Sigmoid colon (tissue), 7 donors: ENCODE measurements around the gene KIF5A. TPM values are rescaled to one million over a fixed set of nuclear protein-coding genes. Genes with fewer than 3 reads are reported as not detected.
"Not testable (repeated sequence)": the region's sequence is repeated elsewhere in the genome, so short reads cannot be mapped to it uniquely, and the experiment has no call there.

Experiments used
- DNase-seq: peaks from one replicate; pipeline ENCODE4 v3.0.0-alpha.2; 2019
- H3K27ac ChIP-seq, 4 donors: fragments of 200-600 bp; sonication (generic); one replicate each; pipeline ENCODE4 v1.5.1; 2016 to 2019; ENCODE audit warnings: mild to moderate bottlenecking in 1 of 4
- H3K27me3 ChIP-seq, 3 donors: fragments of 200-600 bp; sonication (generic); one replicate each; pipeline ENCODE4 v1.5.1; 2019; ENCODE audit warnings: mild to moderate bottlenecking in 1 of 3
- H3K36me3 ChIP-seq, 4 donors: fragments of 200-600 bp; sonication (generic); one replicate each; pipeline ENCODE4 v1.5.1; 2016 to 2019
- H3K4me1 ChIP-seq, 4 donors: fragments of 200-600 bp; sonication (generic); one replicate each; pipeline ENCODE4 v1.5.1; 2017 to 2019
- H3K4me3 ChIP-seq, 4 donors: fragments of 200-600 bp; sonication (generic); one replicate each; pipeline ENCODE4 v1.5.1; 2017 to 2019; ENCODE audit warnings: mild to moderate bottlenecking in 2 of 4, moderate library complexity in 1 of 4
- H3K9me3 ChIP-seq, 4 donors: fragments of 200-600 bp in 3 of 4; sonication (generic) in 3 of 4; one replicate each; pipeline versions ENCODE4 v1.5.1 to v1.6.1; 2013 to 2019
- EP300 ChIP-seq, 4 donors: sonication (generic); formaldehyde crosslinking; IDR thresholded peaks; one replicate each; pipeline ENCODE4 v1.6.1; 2017; ENCODE audit warnings: antibody characterized with exemption in 4 of 4
- POLR2A ChIP-seq, 2 donors: fragments of 450-650 bp; IDR thresholded peaks; one replicate each; pipeline ENCODE4 v1.6.1; 2016; ENCODE audit warnings: antibody characterized with exemption in 2 of 2, mild to moderate bottlenecking in 2 of 2, moderate library complexity in 2 of 2
- POLR2AphosphoS5 ChIP-seq, 4 donors: sonication (generic); formaldehyde crosslinking; IDR thresholded peaks; one replicate each; pipeline ENCODE4 v1.6.1; 2017; ENCODE audit warnings: antibody characterized with exemption in 4 of 4
- WGBS, 2 donors: extraction: QIAGEN DNeasy Blood & Tissue Kit; methylation state at CpG; one replicate each; pipeline ENCODE4 v1.1.7; 2013; 5-methylcytosine and 5-hydroxymethylcytosine counted together
- intact Hi-C: fragments of 100-400 bp; cut with DNase I; formaldehyde crosslinking; loops from one replicate; pipeline ENCODE4 v1.15.1; 2023
- polyA plus RNA-seq, 3 donors: library from polyadenylated mRNA; stranded (reverse); fragments of 200-250 nt; gene quantifications; one replicate each; pipeline ENCODE4 v1.2.3, GENCODE V29; 2013
- total RNA-seq, 4 donors: library from RNA; depleted of rRNA; stranded (reverse); fragments of >200 nt; gene quantifications; one replicate each; pipeline ENCODE4 v1.1.0, GENCODE V29; 2016
- TF ChIP-seq, protein P1 (sequence below), 4 experiments: fragments of 450-650 bp in 3 of 4; fragments of 200-600 bp in 1 of 4; IDR thresholded peaks; one replicate each; pipeline ENCODE4 v1.5.1; 2016 to 2019; ENCODE audit warnings: antibody characterized with exemption in 4 of 4, mild to moderate bottlenecking in 3 of 4, moderate library complexity in 2 of 4
- donor health status: healthy with polysubstance abuse.
- donor health status: Bipolar disorder and iron deficiency.
- donor health status: healthy.

KIF5A gene
- total and polyA plus RNA-seq, 7 donors, result under 0.01 to 8.9 (median 3.6) TPM

DNA sequence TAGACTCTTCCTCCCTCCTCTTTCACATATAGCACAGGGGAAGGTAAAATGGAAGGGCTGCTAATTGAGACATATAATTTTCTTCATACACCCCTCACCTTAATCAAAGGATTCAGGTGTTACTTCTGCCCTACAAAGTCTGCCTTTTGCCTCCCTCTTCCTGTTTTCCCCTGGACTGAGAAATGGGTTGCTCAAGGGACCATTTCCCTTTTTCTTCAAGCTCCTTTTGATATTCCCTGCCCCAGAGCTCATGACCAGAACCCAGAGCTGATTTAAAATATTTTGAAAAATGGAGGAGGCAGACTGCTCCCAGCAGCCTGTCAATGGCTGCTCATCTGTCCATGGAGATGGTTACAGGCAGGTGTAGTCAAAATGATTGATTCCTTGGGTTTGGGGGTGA lies 34.8 kb downstream of the KIF5A start:
- no peak for DNase-seq
- intact Hi-C loops, result loop anchor here (5.0 kb wide), 1 partner anchor 108 kb away; the partner anchor contains the start of gene OS9
- TF ChIP-seq POLR2AphosphoS5 (IDR thresholded peaks at IDR 0.05) (no peak), EP300 (IDR thresholded peaks at IDR 0.05) (no peak), POLR2A (IDR thresholded peaks at IDR 0.05) (no peak)
- TF ChIP-seq, protein P1, sequence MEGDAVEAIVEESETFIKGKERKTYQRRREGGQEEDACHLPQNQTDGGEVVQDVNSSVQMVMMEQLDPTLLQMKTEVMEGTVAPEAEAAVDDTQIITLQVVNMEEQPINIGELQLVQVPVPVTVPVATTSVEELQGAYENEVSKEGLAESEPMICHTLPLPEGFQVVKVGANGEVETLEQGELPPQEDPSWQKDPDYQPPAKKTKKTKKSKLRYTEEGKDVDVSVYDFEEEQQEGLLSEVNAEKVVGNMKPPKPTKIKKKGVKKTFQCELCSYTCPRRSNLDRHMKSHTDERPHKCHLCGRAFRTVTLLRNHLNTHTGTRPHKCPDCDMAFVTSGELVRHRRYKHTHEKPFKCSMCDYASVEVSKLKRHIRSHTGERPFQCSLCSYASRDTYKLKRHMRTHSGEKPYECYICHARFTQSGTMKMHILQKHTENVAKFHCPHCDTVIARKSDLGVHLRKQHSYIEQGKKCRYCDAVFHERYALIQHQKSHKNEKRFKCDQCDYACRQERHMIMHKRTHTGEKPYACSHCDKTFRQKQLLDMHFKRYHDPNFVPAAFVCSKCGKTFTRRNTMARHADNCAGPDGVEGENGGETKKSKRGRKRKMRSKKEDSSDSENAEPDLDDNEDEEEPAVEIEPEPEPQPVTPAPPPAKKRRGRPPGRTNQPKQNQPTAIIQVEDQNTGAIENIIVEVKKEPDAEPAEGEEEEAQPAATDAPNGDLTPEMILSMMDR (IDR thresholded peaks at IDR 0.05), result no peak
- Histone ChIP-seq H3K4me1 (no peaks in the 10 kb centered on the region), H3K9me3 (no peaks in the 10 kb centered on the region), H3K4me3 (no peak overlapping the region), H3K27ac (no peak overlapping the region), H3K27me3 (peaks cover 0 to 3% (median 0%) of the 10 kb centered on the region in 3 donors), H3K36me3 (no peaks in the 10 kb centered on the region)

DNA sequence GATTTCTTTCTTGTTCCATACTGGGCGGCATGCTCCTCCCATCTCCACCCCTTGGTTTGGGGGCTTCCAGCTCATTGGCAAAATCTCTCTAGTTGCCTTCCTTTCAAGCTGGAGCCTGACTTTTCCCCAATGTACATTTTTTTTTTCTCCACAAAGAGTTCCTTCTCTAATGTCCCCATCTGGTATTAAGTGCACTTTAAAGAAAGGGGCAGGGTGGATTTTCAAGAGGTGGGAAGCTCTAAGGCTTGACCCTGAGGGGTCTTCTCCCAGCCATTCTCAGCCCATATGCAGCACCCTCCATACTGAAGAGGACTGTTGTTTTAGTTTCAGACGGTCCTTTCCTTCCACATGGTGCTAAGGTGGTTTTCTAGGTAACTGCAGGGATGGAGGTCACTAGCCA lies 35.3 kb downstream of the KIF5A start:
- no peaks in the 10 kb centered on the region for H3K9me3 ChIP-seq
- 63 to 80% methylated on average over 2 of the region's 2 CpGs for WGBS, 2 donors
- DNase-seq, result no peak
- peaks cover 0 to 3% (median 0%) of the 10 kb centered on the region in 3 donors for H3K27me3 ChIP-seq
- no peak overlapping the region for H3K4me3 ChIP-seq
- no peak overlapping the region for H3K27ac ChIP-seq
- TF ChIP-seq POLR2A (IDR thresholded peaks at IDR 0.05) (no peak), POLR2AphosphoS5 (IDR thresholded peaks at IDR 0.05) (no peak), EP300 (IDR thresholded peaks at IDR 0.05) (no peak)
- TF ChIP-seq, protein P1 (IDR thresholded peaks at IDR 0.05), result no peak
- peaks cover 0 to under 1% (median under 1%) of the 10 kb centered on the region in 4 donors for H3K4me1 ChIP-seq
- intact Hi-C loops, result no loop called here
- H3K36me3 ChIP-seq, result no peaks in the 10 kb centered on the region

DNA sequence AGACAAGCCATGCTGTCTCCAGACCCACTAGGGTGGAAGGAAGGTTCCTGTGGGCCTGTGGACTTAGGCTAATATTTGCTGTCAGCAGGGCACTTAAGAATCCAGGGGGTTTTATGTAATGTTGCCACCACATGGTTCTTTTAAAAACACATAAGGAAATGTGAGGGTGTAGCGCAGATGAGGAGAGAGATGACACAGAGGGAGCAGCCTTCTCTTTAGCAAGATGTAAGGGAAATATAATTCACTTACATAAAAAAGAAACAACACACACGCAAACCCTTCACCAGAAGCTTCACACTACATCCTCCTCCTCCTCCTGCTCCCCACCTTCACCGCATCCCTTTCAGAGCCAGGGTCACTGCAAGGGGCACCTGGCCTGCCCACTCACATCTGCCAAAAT lies 36.3 kb downstream of the KIF5A start:
- Histone ChIP-seq H3K27me3 (peaks cover 0 to 3% (median 0%) of the 10 kb centered on the region in 3 donors), H3K36me3 (no peaks in the 10 kb centered on the region), H3K4me3 (no peak overlapping the region), H3K27ac (no peak overlapping the region), H3K4me1 (peaks cover 0 to 8% (median 6%) of the 10 kb centered on the region in 4 donors), H3K9me3 (no peaks in the 10 kb centered on the region)
- no peak for DNase-seq
- TF ChIP-seq POLR2AphosphoS5 (IDR thresholded peaks at IDR 0.05) (no peak), EP300 (IDR thresholded peaks at IDR 0.05) (no peak), POLR2A (IDR thresholded peaks at IDR 0.05) (no peak)
- TF ChIP-seq, protein P1 (IDR thresholded peaks at IDR 0.05), result no peak
- 84 to 86% methylated on average over 3 of the region's 3 CpGs for WGBS, 2 donors
- intact Hi-C loops, result no loop called here

- WGBS, 2 donors, result 85 to 90% methylated on average over 3 of the region's 3 CpGs
- no peak overlapping the region for H3K27ac ChIP-seq
- no peaks in the 10 kb centered on the region for H3K36me3 ChIP-seq
- H3K4me3 ChIP-seq, result no peak overlapping the region
- H3K4me1 ChIP-seq, result peaks cover 0 to 14% (median 11%) of the 10 kb centered on the region in 4 donors
- no peaks in the 10 kb centered on the region for H3K9me3 ChIP-seq
- TF ChIP-seq EP300 (IDR thresholded peaks at IDR 0.05) (no peak), POLR2AphosphoS5 (IDR thresholded peaks at IDR 0.05) (no peak), POLR2A (IDR thresholded peaks at IDR 0.05) (no peak)
- TF ChIP-seq, protein P1 (IDR thresholded peaks at IDR 0.05), result no peak
- peaks cover 0 to 3% (median 0%) of the 10 kb centered on the region in 3 donors for H3K27me3 ChIP-seq
- intact Hi-C loops, result no loop called here
- DNase-seq, result no peak
Observed at GRCh38 chr12:57586832-57587429, 37.1 kb downstream of the KIF5A start.

DNA sequence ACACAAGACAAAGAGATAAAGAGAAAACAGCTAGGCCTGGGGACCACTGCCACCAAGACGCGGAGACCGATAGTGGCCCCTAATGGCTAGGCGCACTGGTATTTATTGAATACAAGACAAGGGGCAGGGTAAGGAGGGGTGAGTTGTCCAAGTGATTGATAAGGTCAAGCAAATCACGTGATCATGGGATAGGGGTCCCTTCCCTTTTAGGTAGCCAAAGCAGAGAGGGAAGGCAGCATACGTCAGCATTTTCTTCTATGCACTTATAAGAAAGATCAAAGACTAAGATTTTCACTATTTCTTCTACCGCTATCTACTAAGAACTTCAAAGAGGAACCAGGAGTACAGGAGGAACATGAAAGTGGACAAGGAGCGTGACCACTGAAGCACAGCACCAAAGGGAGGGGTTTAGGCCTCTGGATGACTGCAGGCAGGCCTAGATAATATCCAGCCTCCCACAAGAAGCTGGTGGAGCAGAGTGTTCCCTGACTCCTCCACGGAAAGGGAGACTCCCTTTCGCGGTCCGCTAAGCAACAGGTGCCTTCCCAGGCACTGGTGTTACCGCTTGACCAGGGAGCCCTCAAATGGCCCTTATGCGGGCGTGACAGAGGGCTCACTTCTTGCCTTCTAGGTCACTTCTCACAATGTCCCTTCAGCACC lies 39.2 kb downstream of the KIF5A start:
- H3K9me3 ChIP-seq, H3K36me3 ChIP-seq, H3K27me3 ChIP-seq, intact Hi-C loops, H3K27ac ChIP-seq, H3K4me3 ChIP-seq, DNase-seq: not testable (repeated sequence)
- peaks cover 0 to 18% (median 16%) of the 10 kb centered on the region in 4 donors for H3K4me1 ChIP-seq
- WGBS, 2 donors, result 88 to 92% methylated on average over 15 of the region's 15 CpGs
